Measurements from ENCODE around the gene ZNF688.
"Not testable (repeated sequence)": the region's sequence is repeated elsewhere in the genome, so short reads cannot be mapped to it uniquely, and the experiment has no call there.

The ZNF688 gene

DNA sequence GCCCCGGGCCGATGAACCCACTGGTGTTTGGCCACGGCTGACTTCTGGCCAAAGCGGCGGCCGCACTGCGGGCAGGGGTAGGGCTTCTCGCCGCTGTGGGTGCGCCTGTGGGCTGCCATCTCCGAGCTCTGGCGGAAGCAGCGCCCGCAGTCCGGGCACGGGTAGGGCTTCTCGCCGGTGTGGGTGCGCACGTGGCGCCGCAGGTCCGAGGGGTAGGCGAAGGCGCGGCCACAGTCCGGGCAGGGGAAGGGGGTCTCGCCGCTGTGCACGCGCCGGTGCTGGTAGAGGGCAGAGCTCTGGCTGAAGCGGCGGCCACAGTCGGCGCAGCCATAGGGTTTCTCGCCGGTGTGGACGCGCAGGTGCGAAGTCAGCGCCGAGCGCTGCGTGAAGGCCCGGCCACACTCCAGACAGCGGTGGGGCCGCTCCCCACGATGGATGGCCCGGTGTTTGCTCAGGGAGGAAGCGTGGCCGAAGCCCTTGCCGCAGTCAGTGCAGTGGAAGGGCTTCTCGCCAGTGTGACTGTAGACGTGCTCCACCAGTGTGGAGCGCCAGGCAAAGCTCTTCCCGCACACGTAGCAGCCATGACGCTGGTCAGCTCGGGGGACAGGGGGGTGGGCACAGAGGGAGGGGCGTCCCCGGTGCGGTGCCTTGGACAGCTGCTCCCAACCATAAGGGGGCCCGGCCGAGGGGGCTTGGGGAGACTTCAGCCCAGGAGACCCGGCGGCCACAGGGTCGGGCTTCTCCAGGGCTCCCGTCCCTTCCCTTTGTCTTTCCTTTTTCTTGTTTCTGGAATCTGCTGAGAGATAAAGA lies 16.0 kb downstream of the ZNF688 start:
- DNase-seq = no peak

DNA sequence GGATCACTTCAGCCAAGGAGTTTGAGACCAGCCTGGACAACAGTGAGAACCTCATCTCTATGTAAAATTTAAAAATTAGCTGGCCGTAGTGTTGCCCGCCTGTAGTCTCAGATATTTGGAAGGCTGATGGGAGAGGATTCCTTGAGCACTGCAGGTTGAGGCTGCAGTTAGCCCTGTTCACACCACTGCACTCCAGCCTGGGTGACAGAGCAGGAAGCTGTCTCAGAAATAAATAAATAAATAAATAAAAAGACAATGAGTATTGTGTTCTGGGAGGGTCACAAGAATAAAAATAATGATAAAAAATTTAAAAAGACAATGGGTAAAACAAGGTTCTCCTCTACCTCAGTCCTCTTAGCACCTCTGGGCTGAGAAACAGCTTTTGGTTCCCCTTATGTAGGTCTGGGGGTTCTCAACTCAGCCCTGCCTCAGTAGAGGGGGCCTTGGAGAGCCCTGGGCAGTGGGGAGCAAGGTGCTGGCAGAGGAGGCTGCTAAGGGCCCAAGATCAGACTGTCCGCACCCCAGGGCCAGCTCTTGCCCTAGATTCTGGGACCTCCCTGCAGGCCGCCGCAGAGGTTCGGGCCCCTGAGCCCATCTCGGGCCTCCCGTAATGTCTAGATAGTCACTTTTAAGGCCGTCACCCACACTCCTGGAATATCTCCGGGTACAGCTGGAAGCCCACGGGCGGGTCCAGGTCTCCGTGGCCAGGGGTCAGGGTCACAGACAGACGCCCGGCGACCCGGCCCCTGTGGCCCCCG lies 16.8 kb downstream of the ZNF688 start:
- no peak for DNase-seq

- DNase-seq = no peak
Observed at GRCh38 chr16:30553393-30553899, 18.1 kb downstream of the ZNF688 start.

DNA sequence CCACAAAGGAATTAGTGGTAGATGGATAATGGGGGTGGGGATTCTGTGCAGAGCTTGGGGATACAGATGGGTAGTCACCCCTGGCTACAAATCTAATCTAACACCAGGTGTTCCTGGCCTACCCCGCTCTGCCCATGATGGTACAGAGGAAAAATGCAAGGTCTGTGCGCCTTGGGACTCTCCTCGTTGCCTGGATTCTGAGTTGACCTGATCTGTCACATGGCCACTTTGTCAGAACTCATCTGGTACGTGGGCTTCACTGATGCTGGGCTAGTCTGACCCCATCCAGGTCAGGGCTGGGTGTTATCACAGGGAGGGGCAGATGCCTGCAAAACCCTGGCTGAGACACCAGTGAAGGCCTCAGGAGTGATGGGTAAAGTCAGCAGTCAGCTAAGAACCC lies 18.6 kb downstream of the ZNF688 start:
- DNase-seq = no peak

- DNase-seq = peak; percentile 45 to 54
Observed at GRCh38 chr16:30551781-30552180, 19.7 kb downstream of the ZNF688 start.

DNA sequence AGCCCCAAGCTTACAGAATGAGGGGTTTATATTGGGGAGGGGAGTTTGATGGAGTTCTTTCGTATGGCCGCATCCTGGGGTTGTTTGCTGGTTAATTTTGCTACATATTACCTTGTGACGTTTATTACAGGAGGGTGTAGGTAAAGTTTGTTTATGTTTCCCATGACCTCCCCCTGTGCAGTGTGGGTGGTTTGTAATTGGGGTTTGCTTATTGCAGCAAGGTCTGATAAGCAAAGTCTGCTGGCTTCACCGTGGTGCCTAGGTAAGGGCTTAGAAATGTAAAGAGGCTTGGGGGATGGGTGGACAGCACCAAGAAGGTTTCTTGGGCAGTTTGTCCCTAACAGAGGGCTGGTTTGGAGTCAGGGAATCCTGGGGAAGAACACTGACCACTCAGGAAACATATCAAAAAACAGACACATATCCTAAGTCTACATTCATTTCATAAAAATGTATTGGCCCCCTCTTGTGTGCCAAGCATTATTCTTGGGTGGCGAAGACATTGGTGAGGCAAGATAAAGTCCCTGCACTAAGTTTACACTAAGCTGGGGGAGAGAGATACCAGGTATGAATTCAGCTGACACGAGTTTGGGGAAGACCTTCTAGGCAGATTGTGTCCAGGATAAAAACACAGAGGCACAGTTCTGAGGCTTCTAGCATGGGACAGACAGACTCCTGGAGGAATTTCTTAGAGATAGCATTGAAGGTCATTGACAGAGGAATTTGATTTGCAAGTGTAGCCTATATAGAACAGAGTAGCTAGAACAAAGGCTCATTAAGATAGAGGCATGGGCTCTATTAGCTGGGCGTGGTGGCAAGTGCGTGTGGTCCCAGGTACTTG lies 22.9 kb downstream of the ZNF688 start:
- no peak for DNase-seq

- DNase-seq = no peak
Observed at GRCh38 chr16:30546115-30546514, 25.4 kb downstream of the ZNF688 start.

- no peak for DNase-seq
Observed at GRCh38 chr16:30543067-30543466, 28.4 kb downstream of the ZNF688 start.

DNA sequence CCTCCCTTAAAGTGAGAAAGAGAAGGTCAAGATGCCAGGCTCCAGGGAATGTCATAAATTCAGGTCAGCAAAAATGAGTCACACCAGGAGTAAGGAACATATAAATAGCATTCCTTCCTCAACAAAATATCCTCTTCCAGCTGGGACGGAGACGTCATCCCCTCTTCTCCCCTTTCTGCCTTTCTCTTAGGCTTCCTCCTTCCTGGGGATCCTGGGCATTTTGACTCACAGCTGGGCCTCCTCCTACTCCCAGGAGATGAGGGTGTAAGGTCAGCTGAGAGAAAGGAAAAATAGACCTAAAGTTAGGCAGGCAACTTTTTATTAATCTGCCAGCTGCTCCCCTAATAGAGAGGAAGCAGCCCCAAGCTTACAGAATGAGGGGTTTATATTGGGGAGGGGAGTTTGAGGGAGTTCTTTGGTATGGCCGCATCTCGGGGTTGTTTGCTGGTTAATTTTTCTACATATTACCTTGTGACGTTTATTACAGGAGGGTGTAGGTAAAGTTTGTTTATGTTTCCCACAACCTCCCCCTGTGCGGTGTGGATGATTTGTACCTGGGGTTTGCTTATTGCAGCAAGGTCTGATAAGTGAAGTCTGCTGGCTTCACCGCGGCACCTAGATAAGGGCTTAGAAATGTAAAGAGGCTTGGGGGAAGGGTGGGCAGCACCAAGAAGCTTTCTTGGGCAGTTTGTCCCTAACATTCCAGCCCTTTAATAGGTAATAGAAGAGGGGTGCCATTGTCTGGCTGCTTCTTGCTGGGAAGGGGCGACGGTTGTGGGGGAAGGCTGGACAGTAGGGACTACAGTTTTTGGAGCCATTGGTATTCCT lies 29.8 kb downstream of the ZNF688 start:
- no peak for DNase-seq

GRCh38 chr16:30540916-30541464 lies 30.5 kb downstream of the ZNF688 start:
- not testable (repeated sequence) for DNase-seq

GRCh38 chr16:30539986-30540526 lies 31.5 kb downstream of the ZNF688 start:
- not testable (repeated sequence) for DNase-seq

DNA sequence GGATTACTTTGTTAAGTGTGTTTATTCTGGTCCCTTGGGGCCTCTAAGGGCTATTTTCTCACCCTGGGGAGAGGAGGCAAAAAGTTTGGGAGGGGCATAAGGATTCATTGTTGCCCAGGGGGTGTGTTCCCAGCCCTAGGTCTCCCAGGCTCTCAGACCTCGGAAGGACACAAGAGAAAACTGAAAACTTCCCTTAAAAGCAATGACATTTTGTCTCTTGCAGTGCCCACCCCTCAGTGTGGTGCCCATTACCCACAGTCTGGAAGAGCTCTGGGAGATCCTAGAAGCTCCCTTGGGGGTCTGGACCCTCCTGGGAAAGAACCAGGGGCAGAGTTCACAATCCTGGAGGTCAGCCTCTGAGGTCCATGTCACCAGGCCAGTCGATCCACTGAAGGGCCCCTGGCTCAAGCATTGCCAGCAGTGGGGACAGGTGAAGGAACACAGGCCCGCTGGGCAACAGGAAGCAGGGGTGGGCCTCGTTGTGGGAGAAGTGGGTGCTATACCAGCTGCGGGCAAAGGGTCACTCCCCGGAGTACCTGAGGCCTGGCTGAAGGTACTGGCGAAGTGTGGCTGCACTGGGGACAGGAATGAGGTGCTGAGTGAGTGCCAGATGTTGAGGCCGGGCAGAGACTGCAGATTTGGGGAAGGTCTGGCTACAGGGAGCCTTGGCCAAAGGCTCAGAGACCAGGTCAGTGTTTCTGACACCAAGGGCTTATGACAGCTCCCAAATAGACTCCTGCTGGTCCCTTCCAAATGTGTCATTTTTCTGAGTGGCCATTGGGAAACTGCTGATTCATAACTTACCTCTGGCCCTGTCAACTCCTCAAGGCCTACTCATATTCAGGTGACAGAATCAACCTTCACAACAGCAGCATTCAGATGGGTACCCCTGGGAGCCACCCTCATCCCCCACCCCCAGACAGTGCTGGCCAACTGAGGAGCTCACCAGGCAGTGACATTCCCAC lies 32.2 kb downstream of the ZNF688 start:
- no peak for DNase-seq

DNA sequence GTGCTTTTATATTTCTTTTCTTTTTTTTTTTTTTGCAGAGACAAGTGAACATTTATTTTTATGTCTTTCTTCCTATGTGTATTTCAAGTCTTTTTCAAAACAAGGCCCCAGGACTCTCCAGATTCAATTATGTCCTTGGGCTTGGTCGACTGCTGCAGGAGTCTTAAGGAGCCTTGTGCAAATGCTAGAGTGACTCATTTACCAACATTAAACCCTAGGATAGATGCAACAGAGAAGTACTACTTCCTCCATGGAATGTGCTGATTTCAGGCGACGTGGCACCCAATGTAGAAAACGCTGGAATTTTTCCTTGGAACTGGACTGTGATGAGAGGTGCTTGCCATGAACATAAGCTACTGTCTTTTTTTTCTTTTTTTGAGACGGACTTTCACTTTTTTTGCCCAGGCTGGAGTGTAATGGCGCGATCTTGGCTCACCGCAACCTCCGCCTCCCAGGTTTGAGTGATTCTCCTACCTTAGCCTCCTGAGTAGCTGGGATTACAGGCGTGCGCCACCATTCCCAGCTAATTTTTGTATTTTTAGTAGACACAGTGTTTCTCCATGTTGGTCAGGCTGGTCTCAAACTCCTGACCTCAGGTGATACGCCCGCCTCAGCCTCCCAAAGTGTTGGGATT lies 35.0 kb downstream of the ZNF688 start:
- DNase-seq = not testable (repeated sequence)

- DNase-seq = peak; percentile 53 to 64
Observed at GRCh38 chr16:30535777-30536190, 35.7 kb downstream of the ZNF688 start.

DNA sequence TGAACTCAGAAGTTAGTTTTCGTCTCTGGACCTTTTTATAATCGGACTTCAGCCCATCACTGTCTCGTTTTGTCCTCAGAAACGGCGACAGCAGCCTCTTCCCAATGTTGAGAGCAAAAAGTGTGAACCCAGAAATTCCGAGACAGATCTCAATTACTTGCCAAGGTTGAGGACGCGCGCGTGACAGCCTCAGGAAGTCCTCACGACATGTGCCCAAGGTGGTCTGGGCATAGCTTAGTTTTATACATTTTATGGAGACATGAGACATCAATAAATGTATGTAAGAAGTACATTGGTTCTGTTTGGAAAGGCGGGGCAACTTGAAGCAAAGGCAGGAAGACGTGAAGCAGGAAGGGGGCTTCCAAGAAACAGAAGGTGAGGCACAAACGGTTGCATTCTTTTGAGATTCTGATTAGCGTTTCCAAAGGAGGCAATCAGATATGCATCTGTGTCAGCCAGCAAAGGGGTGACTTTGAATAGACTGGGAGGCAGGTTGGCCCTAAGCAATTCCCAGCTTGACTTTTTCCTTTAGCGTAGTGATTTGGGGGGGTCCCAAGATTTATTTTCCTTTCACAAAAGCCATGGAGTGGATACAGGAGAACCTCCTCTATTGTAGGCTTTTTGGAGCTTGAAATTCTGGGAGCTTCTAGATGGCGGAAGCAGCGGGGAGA lies 36.3 kb downstream of the ZNF688 start:
- DNase-seq = no peak

DNA sequence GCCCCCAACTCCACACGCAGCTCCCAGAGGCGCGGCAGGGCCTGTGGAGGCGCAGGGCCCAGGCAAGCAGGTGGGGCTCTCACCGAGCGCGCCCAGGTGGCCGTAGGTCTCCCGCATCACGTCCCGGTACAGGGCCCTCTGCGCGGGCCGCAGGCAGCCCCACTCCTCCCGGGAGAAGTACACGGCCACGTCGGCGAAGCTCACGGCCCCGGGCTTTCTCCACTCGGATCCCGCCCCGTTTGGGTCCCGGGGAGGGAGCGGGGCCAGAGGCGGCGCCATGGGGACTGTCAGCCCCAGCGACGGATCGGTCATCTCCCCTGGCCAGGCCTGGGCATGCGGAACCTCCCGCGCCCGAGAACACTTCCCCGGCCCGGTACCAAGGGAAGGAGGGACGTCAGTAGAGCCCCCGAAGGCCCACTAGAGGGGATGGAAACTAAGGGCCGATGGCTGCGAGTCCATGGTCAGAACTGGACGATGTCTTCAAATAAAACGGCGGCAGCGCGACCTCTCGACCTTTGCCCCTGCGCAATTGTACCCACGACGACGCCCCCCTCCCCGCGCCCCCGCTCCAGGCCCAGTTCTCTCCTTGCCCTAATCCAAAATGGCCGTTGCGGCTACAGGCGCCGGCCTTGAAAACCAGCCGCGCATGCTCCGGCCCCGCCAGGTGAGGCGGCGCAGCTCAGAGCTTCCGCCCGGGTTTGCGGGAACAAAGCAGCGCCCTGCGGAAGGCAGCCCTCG lies 37.0 kb downstream of the ZNF688 start, which contains the start of gene ZNF747:
Gene ZNF747 (minus strand): TSS at position 491 of the 738 bp plus-strand sequence. CDS start 179 bp downstream, at position 312.
- peak; percentile 91 to 92 for DNase-seq

GRCh38 chr16:30533748-30534367 lies 37.7 kb downstream of the ZNF688 start:
- no peak for DNase-seq

GRCh38 chr16:30533146-30533522 lies 38.4 kb downstream of the ZNF688 start:
- DNase-seq = no peak
